Astrocyte (in vitro differentiated cells and primary cell): ENCODE results near the gene PLAC1. TPM values are rescaled to one million over a fixed set of nuclear protein-coding genes. Genes with fewer than 3 reads are reported as not detected.
A peak's percentile ranks its signal among the peaks of the same experiment; 100 is the strongest.

Experiments used
- DNase-seq: peaks from one replicate; pipeline ENCODE4 v3.0.0-alpha.2; 2010; ENCODE audit warnings: low read depth
- FAIRE-seq: peaks from 2 replicates; lab custom pipeline; 2011; peaks lifted over from hg19 to GRCh38; lab: Jason Lieb, UNC
- H2AFZ ChIP-seq: 2 replicates; pipeline ENCODE4 v1.6.0; 2012; ENCODE audit warnings: low read depth, low read length, inconsistent platforms
- H3K27ac ChIP-seq: 2 replicates; pipeline ENCODE4 v1.5.1; 2011; ENCODE audit warnings: low read depth, low read length, inconsistent platforms
- H3K27me3 ChIP-seq: 2 replicates; pipeline ENCODE4 v1.6.0; 2011; ENCODE audit warnings: low read length, inconsistent platforms; ENCODE audit not compliant: insufficient read depth
- H3K36me3 ChIP-seq: 2 replicates; pipeline ENCODE4 v1.5.1; 2011; ENCODE audit warnings: low read length, inconsistent platforms; ENCODE audit not compliant: insufficient read depth
- H3K4me1 ChIP-seq: 2 replicates; pipeline ENCODE4 v1.5.1; 2011; ENCODE audit warnings: low read length, inconsistent platforms; ENCODE audit not compliant: insufficient read depth
- H3K4me2 ChIP-seq: 2 replicates; pipeline ENCODE4 v1.6.0; 2012; ENCODE audit warnings: low read length, inconsistent platforms
- H3K4me3 ChIP-seq: 2 replicates; pipeline ENCODE4 v1.5.1; 2011; ENCODE audit warnings: low read depth, mild to moderate bottlenecking, low read length, inconsistent platforms; ENCODE audit not compliant: insufficient read depth
- H3K79me2 ChIP-seq: 2 replicates; pipeline ENCODE4 v1.6.0; 2012; ENCODE audit warnings: mild to moderate bottlenecking, low read length, inconsistent platforms; ENCODE audit not compliant: insufficient read depth
- H3K9ac ChIP-seq: 2 replicates; pipeline ENCODE4 v1.6.0; 2012; ENCODE audit warnings: mild to moderate bottlenecking, low read length, inconsistent platforms
- H3K9me3 ChIP-seq: 2 replicates; pipeline ENCODE4 v1.5.1; 2012; ENCODE audit warnings: low read depth, mild to moderate bottlenecking, low read length, inconsistent platforms; ENCODE audit not compliant: insufficient read depth
- H4K20me1 ChIP-seq: 2 replicates; pipeline ENCODE4 v1.6.0; 2012; ENCODE audit warnings: low read length, inconsistent platforms; ENCODE audit not compliant: insufficient read depth
- H3K27ac Mint-ChIP-seq: one replicate; pipeline ENCODE4 v1.8.0; 2021; ENCODE audit warnings: mild to moderate bottlenecking, mixed read lengths; ENCODE audit not compliant: unreplicated experiment
- H3K27me3 Mint-ChIP-seq: one replicate; pipeline ENCODE4 v1.8.0; 2021; ENCODE audit warnings: low read depth, mixed read lengths; ENCODE audit not compliant: unreplicated experiment
- H3K36me3 Mint-ChIP-seq: one replicate; pipeline ENCODE4 v1.8.0; 2021; ENCODE audit warnings: low read depth, mixed read lengths; ENCODE audit not compliant: unreplicated experiment
- H3K4me1 Mint-ChIP-seq: one replicate; pipeline ENCODE4 v1.8.0; 2021; ENCODE audit warnings: low read depth, mixed read lengths; ENCODE audit not compliant: unreplicated experiment
- H3K4me3 Mint-ChIP-seq: one replicate; pipeline ENCODE4 v1.8.0; 2021; ENCODE audit warnings: mild to moderate bottlenecking, moderate library complexity, mixed read lengths; ENCODE audit not compliant: unreplicated experiment
- H3K9me3 Mint-ChIP-seq: one replicate; pipeline ENCODE4 v1.8.0; 2021; ENCODE audit warnings: mild to moderate bottlenecking, mixed read lengths; ENCODE audit not compliant: unreplicated experiment
- CTCF ChIP-seq: IDR thresholded peaks from 2 replicates; pipeline ENCODE4 v1.5.1; 2011; ENCODE audit warnings: low read depth, mild to moderate bottlenecking, inconsistent platforms, low read length, moderate library complexity; ENCODE audit not compliant: insufficient read depth
- EZH2 ChIP-seq: IDR thresholded peaks from 2 replicates; pipeline ENCODE4 v1.6.1; 2012; ENCODE audit warnings: mild to moderate bottlenecking, low read length, inconsistent platforms; ENCODE audit not compliant: insufficient read depth
- total RNA-seq: library from RNA; stranded (reverse); gene quantifications from 2 replicates; pipeline ENCODE4 v1.2.1, GENCODE V29; 2021

Gene PLAC1
- total RNA-seq, 1 donor from 2014 or later: 0.61 TPM

DNA sequence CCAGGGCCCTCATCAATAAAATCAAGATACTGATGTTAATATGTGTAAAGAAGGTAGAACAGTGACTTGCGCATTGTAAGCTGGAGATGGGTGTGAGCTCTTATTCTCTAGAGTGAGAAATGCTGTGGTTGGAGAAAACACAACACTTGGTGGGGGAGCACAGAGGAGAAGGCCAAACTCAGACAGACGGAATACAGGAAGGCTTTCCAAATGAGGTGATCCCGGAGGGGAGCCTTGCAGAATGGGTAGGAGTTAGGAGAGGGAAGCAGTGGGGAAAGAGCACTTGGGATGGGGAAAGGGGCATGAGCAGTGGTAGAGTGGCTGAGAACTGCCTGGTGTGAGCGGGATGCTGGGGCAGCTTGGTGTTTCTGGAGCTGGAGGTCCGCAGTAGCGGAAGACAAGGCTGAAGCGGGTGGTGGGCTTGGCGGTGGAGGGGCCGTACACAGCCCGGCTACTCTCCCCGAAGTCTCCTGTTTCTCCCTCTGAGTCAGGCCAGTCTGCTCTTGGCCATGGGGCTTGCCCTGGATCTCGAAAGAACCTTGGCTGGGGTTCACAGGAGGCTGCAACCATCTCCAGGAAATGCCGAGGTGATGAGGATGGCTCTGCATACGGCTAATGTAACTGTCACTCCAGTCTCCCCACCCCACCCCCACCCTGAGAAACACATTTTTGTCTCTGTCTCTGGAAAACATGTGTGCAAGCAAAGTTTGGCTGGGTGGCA, 11.3 kb upstream of the PLAC1 start:
- no peaks in the 10 kb centered on the region for H3K79me2 ChIP-seq
- Mint-ChIP-seq H3K36me3 (no peaks in the 10 kb centered on the region), H3K9me3 (no peaks in the 10 kb centered on the region), H3K4me3 (no peak overlapping the region), H3K27me3 (no peaks in the 10 kb centered on the region), H3K27ac (peak overlapping the region; percentile 97), H3K4me1 (peaks cover 33% of the 10 kb centered on the region)
- peaks cover 25% of the 10 kb centered on the region for H3K4me1 ChIP-seq
- H3K9me3 ChIP-seq: no peaks in the 10 kb centered on the region
- peak overlapping the region; percentile 98 for H3K27ac ChIP-seq
- peak overlapping the region; percentile 85 for H3K9ac ChIP-seq
- peak overlapping the region; percentile 5 for H3K4me3 ChIP-seq
- H3K36me3 ChIP-seq: no peaks in the 10 kb centered on the region
- no peaks in the 10 kb centered on the region for H4K20me1 ChIP-seq
- no peaks in the 10 kb centered on the region for H3K27me3 ChIP-seq
- DNase-seq (peak; percentile 88), FAIRE-seq (peak; percentile 65)
- TF ChIP-seq CTCF (no peak), EZH2 (no peak)
- peak overlapping the region; percentile 71 for H2AFZ ChIP-seq
- peak overlapping the region; percentile 78 for H3K4me2 ChIP-seq

DNA sequence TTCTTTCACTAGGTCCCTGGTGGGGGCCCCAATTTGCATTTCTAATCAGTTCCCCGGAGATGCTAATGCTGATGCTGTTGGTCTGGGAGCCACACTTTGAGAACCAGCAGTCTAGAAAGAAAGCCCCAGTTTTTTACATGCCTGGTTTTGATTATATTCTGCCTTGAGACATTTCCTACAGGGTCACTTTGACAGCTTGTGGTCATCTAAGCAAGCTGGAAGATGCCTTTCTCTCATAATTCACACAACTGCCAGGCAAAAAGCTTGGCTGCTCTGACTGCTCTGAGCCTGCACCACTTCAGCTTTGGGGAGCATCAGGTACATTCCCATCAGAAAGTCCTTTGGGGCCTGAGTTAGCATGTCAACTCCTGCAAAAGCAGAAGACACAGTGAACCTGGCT, 5.9 kb upstream of the PLAC1 start:
- Mint-ChIP-seq H3K4me3 (no peak overlapping the region), H3K27ac (no peak overlapping the region), H3K27me3 (no peaks in the 10 kb centered on the region), H3K36me3 (no peaks in the 10 kb centered on the region), H3K4me1 (peaks cover 7% of the 10 kb centered on the region), H3K9me3 (peaks cover 2% of the 10 kb centered on the region)
- Histone ChIP-seq H3K9ac (no peak overlapping the region), H4K20me1 (no peaks in the 10 kb centered on the region), H3K36me3 (no peaks in the 10 kb centered on the region), H3K4me1 (peaks cover 6% of the 10 kb centered on the region), H3K27ac (no peak overlapping the region), H3K4me2 (no peak overlapping the region), H2AFZ (no peak overlapping the region), H3K9me3 (no peaks in the 10 kb centered on the region), H3K27me3 (no peaks in the 10 kb centered on the region), H3K79me2 (no peaks in the 10 kb centered on the region), H3K4me3 (no peak overlapping the region)
- DNase-seq (no peak), FAIRE-seq (no peak)
- TF ChIP-seq EZH2: no peak
- no peak for TF ChIP-seq CTCF

GRCh38 chrX:134661295-134661694, 3.0 kb upstream of the PLAC1 start:
- Histone ChIP-seq H2AFZ (no peak overlapping the region), H3K4me1 (no peaks in the 10 kb centered on the region), H3K27me3 (no peaks in the 10 kb centered on the region), H3K9me3 (no peaks in the 10 kb centered on the region), H4K20me1 (no peaks in the 10 kb centered on the region), H3K4me3 (no peak overlapping the region), H3K36me3 (no peaks in the 10 kb centered on the region), H3K4me2 (no peak overlapping the region), H3K79me2 (no peaks in the 10 kb centered on the region), H3K9ac (no peak overlapping the region), H3K27ac (no peak overlapping the region)
- FAIRE-seq (no peak), DNase-seq (no peak)
- peaks cover 2% of the 10 kb centered on the region for H3K9me3 Mint-ChIP-seq
- peak overlapping the region; percentile 59 for H3K27ac Mint-ChIP-seq
- no peaks in the 10 kb centered on the region for H3K36me3 Mint-ChIP-seq
- TF ChIP-seq EZH2: no peak
- TF ChIP-seq CTCF: no peak
- no peaks in the 10 kb centered on the region for H3K27me3 Mint-ChIP-seq
- peaks cover 7% of the 10 kb centered on the region for H3K4me1 Mint-ChIP-seq
- H3K4me3 Mint-ChIP-seq: no peak overlapping the region
